ENCODE measurements around the gene MCM5.
"Not testable (repeated sequence)": the region's sequence is repeated elsewhere in the genome, so short reads cannot be mapped to it uniquely, and the experiment has no call there.

Gene MCM5

DNA sequence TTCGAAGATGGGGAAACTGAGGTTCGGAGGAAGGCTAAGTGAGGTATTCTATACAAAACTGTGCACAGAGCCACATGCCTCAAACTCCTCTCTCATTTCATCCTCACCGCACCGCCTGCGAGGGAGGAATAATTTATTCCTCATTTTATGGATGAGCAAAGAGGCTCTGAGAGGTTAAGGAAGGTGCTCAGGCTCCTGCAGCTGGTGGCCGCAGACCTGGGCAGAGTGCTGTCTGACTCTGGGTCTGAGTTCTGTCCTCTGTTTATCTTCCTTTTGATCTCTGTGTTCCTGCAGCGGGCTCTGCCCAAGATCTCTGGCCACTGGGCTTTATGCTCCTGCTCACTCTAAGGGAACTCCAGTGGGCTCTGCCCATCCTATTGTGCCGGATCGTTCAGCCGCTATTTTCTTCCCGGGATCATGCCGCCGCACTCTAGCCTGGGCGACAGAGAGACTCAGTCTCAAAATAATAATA lies 59.5 kb downstream of the MCM5 start:
- H3K4me3 ChIP-seq (ENCODE audit: low read depth, low read length): no peak overlapping the region
- TF ChIP-seq, protein P1, sequence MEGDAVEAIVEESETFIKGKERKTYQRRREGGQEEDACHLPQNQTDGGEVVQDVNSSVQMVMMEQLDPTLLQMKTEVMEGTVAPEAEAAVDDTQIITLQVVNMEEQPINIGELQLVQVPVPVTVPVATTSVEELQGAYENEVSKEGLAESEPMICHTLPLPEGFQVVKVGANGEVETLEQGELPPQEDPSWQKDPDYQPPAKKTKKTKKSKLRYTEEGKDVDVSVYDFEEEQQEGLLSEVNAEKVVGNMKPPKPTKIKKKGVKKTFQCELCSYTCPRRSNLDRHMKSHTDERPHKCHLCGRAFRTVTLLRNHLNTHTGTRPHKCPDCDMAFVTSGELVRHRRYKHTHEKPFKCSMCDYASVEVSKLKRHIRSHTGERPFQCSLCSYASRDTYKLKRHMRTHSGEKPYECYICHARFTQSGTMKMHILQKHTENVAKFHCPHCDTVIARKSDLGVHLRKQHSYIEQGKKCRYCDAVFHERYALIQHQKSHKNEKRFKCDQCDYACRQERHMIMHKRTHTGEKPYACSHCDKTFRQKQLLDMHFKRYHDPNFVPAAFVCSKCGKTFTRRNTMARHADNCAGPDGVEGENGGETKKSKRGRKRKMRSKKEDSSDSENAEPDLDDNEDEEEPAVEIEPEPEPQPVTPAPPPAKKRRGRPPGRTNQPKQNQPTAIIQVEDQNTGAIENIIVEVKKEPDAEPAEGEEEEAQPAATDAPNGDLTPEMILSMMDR (IDR thresholded peaks at IDR 0.05; ENCODE audit: low read depth, low read length): no peak

DNA sequence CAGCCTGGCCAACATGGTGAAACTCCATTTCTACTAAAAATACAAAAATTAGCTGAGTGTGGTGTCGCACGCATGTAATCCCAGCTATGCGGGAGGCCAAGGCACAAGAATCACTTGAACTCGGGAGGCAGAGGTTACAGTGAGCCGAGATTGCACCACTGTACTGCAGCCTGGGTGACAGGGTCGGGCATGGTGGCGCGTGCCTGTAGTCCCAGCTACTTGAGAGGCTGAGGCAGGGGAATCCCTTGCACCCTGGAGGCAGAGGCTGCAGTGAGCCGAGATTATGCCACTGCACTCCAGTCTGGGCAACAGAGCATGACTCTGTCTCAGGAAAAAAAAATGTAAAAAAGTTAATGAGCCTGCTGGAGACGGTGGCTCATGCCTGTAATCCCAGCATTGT lies 60.0 kb downstream of the MCM5 start:
- H3K4me3 ChIP-seq (ENCODE audit: low read depth, low read length): not testable (repeated sequence)

DNA sequence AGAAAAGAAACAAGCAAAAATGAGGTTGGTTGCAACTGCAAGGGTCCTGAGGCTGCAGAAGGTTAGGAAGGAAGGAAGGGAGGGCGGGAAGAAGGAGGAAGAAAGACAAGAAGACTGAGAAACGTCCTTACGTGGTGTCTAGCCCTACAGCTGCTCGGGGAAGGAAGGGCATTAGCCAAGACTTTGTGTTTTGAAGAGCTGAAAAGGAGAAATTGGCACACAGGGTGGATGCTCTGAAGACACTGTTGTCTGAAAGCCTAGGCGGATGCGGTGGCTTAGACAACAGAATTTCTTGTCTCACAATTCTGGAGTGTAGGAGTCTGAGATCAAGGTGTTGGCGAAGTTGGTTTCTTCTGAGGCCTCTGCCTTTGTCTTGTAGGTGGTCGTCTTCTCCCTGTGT lies 60.7 kb downstream of the MCM5 start:
- no peak overlapping the region for H3K4me3 ChIP-seq (ENCODE audit: low read depth, low read length)
- TF ChIP-seq, protein P1 (IDR thresholded peaks at IDR 0.05; ENCODE audit: low read depth, low read length): no peak

DNA sequence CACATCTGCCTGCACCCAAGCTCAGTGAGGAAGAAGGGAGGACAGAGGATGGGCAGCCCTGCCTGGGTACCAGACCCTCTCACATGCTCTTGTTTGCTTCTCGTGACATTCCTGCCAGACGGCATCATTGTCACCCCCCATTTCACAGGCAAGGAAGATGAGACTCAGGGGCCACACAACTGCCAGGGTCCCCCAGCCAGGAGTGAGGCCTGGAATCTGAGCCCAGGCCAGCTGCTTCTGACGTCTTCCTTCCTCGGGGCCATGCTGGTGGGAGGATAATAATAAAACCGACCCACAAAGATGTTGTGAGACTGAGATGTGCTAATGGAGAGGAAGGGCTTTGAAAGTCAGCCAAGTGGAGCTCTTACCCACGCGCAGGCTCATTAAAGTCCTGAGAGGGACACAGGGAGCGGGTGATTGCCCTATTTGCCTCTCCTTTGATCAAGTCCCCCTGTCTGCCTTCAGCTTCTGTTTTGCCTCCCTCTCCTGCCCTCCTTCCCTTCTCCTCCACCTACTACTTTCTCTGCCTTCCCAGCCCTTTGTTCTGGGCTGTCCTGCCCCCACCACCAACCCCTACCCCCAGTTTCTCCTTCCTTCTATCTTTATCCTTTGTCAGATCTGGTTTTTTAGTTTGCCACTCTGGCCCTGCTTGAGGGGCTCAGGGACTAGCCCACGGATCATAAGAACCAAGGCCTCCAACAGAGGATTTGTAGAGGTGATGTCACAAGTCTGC lies 62.7 kb downstream of the MCM5 start:
- H3K4me3 ChIP-seq (ENCODE audit: low read depth, low read length): no peak overlapping the region
- TF ChIP-seq, protein P1 (IDR thresholded peaks at IDR 0.05; ENCODE audit: low read depth, low read length): no peak

DNA sequence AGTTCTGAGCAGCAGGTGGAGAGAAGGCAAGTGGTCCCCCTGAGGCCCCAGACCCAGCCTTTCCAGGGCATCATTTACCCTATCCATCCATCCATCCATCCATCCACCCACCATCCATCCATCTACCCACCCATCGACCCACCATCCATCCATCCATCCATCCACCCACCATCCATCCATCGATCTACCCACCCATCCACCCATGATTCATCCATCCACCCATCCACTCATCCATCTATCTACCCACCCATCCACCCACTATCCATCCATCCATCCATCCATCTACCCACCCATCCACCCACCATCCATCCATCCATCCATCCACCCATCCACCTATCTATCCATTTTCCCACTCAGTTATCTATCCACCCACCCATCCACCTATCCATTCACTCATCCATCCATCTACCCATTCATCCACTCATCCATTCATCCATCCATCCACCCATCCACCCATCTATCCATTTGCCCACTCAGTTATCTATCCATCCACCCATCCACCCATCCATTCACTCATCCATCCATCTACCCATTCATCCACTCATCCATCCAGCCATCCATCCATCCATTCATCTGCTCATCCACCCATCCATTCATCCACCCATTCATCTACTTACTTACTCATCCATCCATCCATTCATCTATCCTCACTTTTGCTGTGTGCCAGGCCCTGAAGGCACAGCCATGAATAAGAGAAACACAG lies 63.4 kb downstream of the MCM5 start:
- TF ChIP-seq, protein P1 (IDR thresholded peaks at IDR 0.05; ENCODE audit: low read depth, low read length): no peak
- H3K4me3 ChIP-seq (ENCODE audit: low read depth, low read length): no peak overlapping the region

DNA sequence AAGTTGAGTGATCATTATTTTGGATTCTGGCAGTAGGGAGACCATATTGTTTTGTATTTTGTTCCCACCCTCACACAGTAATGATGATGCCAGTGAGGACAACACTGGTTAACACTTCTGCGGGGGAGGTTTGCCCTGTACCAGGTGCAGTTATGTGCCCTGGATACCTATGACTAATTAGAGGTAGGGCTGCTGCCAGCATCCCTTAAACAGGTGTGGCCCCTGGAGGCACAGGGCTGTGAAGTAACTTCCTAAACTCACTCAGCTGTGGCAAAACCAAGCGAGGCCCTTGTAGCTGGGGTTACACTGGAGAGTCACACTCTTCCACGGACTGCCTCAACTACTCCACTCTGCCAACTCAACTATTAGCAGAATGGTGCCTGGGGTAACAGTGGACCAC lies 64.5 kb downstream of the MCM5 start:
- no peak overlapping the region for H3K4me3 ChIP-seq (ENCODE audit: low read depth, low read length)
- TF ChIP-seq, protein P1 (IDR thresholded peaks at IDR 0.05; ENCODE audit: low read depth, low read length): no peak

DNA sequence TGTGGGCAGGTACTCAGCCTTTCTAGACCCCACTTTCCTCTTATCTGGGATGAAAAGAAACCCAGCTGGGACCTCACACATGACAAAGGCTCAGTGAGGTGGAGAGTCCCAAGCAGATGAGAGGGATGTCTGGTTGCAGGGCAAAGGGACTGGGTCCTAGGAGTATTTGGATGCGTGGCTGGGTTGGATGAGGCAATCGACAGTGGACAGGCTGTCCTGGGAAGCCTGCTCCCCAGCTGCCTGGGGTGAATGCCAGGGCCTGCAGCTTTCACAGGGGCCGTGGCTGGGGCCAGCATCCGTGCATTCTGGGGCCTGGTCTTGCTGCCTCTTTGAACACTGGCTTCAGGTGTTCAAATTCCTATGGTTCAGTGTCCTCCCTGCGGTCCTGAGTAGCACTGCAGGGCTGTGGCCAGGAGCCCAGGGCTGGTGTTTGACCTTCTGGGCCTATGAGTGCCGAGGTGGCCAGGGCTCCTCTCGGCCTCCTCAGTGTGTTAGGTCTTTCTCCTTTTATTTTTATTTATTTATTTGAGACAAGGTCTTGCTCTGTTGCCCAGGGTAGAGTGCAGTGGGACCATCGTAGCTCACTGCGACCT lies 65.3 kb downstream of the MCM5 start:
- no peak overlapping the region for H3K4me3 ChIP-seq (ENCODE audit: low read depth, low read length)
- TF ChIP-seq, protein P1 (IDR thresholded peaks at IDR 0.05; ENCODE audit: low read depth, low read length): no peak

Data from WI38 (cell line).